ENCODE data around the gene IQSEC1. TPM values are rescaled to one million over a fixed set of nuclear protein-coding genes. Genes with fewer than 3 reads are reported as not detected.
A peak's percentile ranks its signal among the peaks of the same experiment; 100 is the strongest.

The IQSEC1 gene
- total RNA-seq, 3 donors from 2014 or later, result 26.9 to 45.4 (median 26.9) TPM

DNA sequence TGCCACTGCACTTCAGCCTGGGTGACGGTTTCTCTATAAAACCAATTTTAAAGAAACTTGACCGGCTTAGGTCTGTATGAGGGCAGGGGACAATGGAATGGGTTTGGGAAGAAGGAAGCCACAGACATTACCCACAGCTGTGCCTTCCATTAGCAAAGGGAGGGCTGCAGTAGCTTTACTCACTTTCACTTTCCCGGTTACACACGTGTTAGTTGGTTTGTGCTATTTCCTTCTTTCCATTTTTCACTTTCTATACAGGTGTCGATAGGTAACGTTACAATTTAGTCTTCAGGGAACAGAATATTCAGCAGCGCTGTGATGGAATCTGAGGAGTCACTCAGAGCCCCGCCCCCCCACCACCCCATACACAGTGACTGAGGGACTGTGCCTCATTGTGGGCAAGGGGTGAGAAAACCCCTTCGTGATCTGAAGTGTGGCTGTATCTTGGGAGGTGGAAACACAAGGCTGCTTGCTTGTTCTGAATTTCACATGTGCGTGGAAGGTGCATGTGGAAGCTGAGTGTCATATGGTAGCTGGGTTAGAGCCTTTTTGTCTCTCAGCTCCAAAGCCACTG is 187.0 kb downstream of the IQSEC1 start:
- Histone ChIP-seq H3K36me3 (no peaks in the 10 kb centered on the region), H3K9me3 (no peaks in the 10 kb centered on the region), H3K27ac (no peak overlapping the region), H3K27me3 (peaks cover 0 to 8% of the 10 kb centered on the region in 2 donors), H3K4me3 (no peak overlapping the region), H3K4me1 (no peaks in the 10 kb centered on the region)
- DNase-seq (ENCODE audit: low spot score in 2 of 2), result no peak
- no peak for TF ChIP-seq POLR2A (IDR thresholded peaks at IDR 0.05)
- TF ChIP-seq, protein P1, sequence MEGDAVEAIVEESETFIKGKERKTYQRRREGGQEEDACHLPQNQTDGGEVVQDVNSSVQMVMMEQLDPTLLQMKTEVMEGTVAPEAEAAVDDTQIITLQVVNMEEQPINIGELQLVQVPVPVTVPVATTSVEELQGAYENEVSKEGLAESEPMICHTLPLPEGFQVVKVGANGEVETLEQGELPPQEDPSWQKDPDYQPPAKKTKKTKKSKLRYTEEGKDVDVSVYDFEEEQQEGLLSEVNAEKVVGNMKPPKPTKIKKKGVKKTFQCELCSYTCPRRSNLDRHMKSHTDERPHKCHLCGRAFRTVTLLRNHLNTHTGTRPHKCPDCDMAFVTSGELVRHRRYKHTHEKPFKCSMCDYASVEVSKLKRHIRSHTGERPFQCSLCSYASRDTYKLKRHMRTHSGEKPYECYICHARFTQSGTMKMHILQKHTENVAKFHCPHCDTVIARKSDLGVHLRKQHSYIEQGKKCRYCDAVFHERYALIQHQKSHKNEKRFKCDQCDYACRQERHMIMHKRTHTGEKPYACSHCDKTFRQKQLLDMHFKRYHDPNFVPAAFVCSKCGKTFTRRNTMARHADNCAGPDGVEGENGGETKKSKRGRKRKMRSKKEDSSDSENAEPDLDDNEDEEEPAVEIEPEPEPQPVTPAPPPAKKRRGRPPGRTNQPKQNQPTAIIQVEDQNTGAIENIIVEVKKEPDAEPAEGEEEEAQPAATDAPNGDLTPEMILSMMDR (IDR thresholded peaks at IDR 0.05), result no peak
- TF ChIP-seq POLR2AphosphoS5 (IDR thresholded peaks at IDR 0.05), result no peak
- intact Hi-C loops (cut with DNase I; ENCODE audit: low total_unique reads), result no loop called here

DNA sequence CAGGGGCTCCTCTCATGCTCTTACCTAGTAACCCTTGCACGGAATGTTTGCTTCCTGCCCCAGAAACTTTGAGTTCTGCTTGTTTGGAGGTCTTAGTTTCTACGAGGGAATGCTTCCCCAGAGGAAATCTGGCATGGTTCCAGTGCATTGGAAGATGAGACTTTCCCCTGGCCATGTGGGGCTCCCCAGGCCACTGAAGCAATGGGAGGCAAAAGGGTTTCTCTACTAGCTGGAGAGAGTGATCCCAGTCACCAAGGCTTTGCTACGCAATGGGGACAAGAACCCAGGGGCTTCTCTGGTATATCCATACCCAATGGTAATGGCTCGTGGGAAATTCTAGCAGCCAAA is 187.7 kb downstream of the IQSEC1 start:
- peaks cover 0 to 5% of the 10 kb centered on the region in 2 donors for H3K27me3 ChIP-seq
- no peaks in the 10 kb centered on the region for H3K9me3 ChIP-seq
- no peaks in the 10 kb centered on the region for H3K36me3 ChIP-seq
- H3K27ac ChIP-seq, result no peak overlapping the region
- no peak for DNase-seq (ENCODE audit: low spot score in 2 of 2)
- TF ChIP-seq, protein P1 (IDR thresholded peaks at IDR 0.05), result no peak
- TF ChIP-seq POLR2AphosphoS5 (IDR thresholded peaks at IDR 0.05), result no peak
- TF ChIP-seq POLR2A (IDR thresholded peaks at IDR 0.05), result no peak
- H3K4me3 ChIP-seq, result no peak overlapping the region
- no peaks in the 10 kb centered on the region for H3K4me1 ChIP-seq
- intact Hi-C loops (cut with DNase I; ENCODE audit: low total_unique reads), result no loop called here

DNA sequence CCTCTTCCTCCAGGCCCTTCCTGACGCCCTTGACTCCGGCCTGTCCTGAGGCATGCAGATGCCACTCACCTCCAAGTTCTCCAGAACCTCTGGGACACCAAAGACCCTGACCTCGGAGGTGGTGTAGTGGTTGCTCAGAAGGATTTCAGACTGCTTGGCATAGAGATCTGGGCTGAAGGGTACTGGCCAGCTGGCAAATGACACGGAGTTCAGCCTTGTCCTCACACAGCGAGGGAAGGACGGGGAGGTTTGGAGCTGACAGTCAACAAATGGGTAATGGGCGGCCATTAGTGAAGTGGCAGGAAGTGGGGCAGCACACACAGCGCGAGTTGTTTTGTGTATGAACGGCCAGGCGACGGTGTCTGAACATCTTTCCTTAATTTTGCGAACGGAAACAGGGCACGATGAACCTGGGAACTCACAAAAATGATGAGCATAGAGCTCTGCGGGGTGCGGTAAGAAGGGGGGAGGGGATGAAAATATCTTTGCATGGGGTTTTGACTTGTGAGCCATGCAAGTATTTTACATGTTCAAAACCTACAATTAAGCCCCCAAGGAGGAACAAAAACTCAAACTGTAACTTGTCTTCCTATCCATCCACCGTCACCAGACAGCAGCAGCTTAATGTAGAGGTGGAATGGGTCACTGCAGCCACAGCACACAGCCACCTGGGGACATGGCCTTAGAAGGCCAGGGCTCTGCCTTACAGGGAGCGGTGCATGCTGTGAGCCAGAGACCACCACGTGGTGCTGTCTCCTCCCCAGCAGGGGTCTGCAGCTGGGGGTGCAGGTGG is 188.2 kb downstream of the IQSEC1 start:
- Histone ChIP-seq H3K4me1 (no peaks in the 10 kb centered on the region), H3K27me3 (peaks cover 0 to 5% of the 10 kb centered on the region in 2 donors), H3K36me3 (no peaks in the 10 kb centered on the region), H3K4me3 (no peak overlapping the region), H3K27ac (no peak overlapping the region), H3K9me3 (no peaks in the 10 kb centered on the region)
- intact Hi-C loops (cut with DNase I; ENCODE audit: low total_unique reads), result no loop called here
- TF ChIP-seq POLR2AphosphoS5 (IDR thresholded peaks at IDR 0.05) (no peak), POLR2A (IDR thresholded peaks at IDR 0.05) (no peak)
- TF ChIP-seq, protein P1 (IDR thresholded peaks at IDR 0.05), result no peak
- no peak for DNase-seq (ENCODE audit: low spot score in 2 of 2)

DNA sequence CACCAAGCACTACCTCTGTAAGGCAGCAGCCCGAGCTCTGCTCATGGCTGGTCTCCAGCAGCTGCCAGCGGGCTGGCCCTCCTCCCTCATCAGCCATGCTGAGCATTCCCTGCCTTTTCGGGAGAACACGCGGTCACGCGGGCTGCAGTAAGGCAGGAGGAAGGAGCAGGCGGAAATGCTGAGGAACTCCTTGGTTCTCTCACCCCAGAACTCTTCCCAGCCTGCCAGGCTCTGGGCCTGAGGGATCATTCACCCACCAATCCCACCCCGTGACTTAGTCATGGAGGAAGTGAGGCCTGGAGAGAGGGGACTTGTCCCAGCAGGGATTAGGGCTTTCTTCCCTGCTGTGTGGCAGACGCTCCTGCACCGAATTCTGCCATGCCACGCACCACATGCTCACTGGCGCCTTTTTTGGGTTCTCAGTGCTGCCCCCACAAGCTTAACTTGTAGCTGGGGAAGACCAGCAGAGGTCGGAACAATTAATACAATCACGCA is 189.0 kb downstream of the IQSEC1 start:
- H3K36me3 ChIP-seq, result no peaks in the 10 kb centered on the region
- no peak overlapping the region for H3K4me3 ChIP-seq
- H3K4me1 ChIP-seq, result no peaks in the 10 kb centered on the region
- peaks cover 0 to 5% of the 10 kb centered on the region in 2 donors for H3K27me3 ChIP-seq
- no peak for TF ChIP-seq POLR2A (IDR thresholded peaks at IDR 0.05)
- TF ChIP-seq, protein P1 (IDR thresholded peaks at IDR 0.05), result no peak
- peak in 1 of 2 donors; percentile 48 for DNase-seq (ENCODE audit: low spot score in 2 of 2)
- intact Hi-C loops (cut with DNase I; ENCODE audit: low total_unique reads), result no loop called here
- no peaks in the 10 kb centered on the region for H3K9me3 ChIP-seq
- no peak overlapping the region for H3K27ac ChIP-seq

Measured in breast epithelium (tissue), 4 donors.